GM23248 (cell line): ENCODE data around the gene PCCA.

ENCODE experiments used
- EZH2 ChIP-seq: fragments of 200-600 bp; sonication (generic); IDR thresholded peaks from 2 replicates; pipeline ENCODE4 v1.6.1; 2018; ENCODE audit warnings: antibody characterized with exemption, mild to moderate bottlenecking; ENCODE audit not compliant: insufficient read depth, poor library complexity, severe bottlenecking
- EZH2phosphoT487 ChIP-seq: fragments of 200-600 bp; sonication (generic); IDR thresholded peaks from 2 replicates; pipeline ENCODE4 v1.6.1; 2018; ENCODE audit warnings: antibody characterized with exemption, moderate library complexity, mild to moderate bottlenecking, low read depth; ENCODE audit not compliant: insufficient read depth

DNA sequence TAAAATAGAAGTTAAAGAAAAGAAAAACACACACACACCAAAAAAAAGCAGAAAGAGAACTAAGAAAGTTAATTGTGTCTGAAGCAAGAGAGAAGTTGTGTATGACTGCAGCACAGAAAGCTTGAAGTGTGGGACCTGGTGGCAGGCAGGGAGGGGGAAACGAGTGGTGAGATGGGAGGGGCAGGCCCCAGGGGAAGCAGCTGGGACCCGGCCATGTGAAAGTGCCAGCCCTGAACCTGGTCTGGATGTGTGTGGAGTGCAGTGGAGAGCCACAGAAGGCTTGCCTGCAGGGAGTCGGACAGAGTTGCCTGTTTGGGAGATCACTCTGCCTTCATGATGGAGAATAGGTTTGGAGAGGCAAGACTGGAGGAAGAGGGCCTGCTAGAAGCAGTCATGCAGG is 300.7 kb downstream of the PCCA start:
- TF ChIP-seq EZH2 (no peak), EZH2phosphoT487 (no peak)
